HEK293 (cell line): ENCODE results near the gene MADCAM1.

Source experiments
- CTCF ChIP-seq: fragments of 450-650 bp; formaldehyde crosslinking; IDR thresholded peaks from 2 replicates; pipeline ENCODE4 v1.5.1; 2016; ENCODE audit warnings: missing biosample characterization, missing genetic modification characterization
- ZBTB11 ChIP-seq: fragments of 450-650 bp; formaldehyde crosslinking; conservative IDR thresholded peaks from 2 replicates; pipeline ENCODE4 v1.5.1; 2016; ENCODE audit warnings: low read depth, missing biosample characterization, missing genetic modification characterization
- ZEB2 ChIP-seq: fragments of 450-650 bp; formaldehyde crosslinking; IDR thresholded peaks from 2 replicates; pipeline ENCODE4 v1.5.1; 2016; ENCODE audit warnings: missing biosample characterization, missing genetic modification characterization

- TF ChIP-seq CTCF (tag by site-specific recombination) (no peak), ZEB2 (no peak), ZBTB11 (tag by site-specific recombination) (no peak)
These were observed 5.0 kb upstream of the MADCAM1 start for GRCh38 chr19:491146-491741.
